ENCODE results near the gene EGFL6. TPM values are rescaled to one million over a fixed set of nuclear protein-coding genes. Genes with fewer than 3 reads are reported as not detected.

The EGFL6 gene
- total RNA-seq, 1 donor from 2014 or later = not detected

GRCh38 chrX:13658602-13659001 lies 89.2 kb downstream of the EGFL6 start:
- DNase-seq (ENCODE audit: low spot score) = no peak
- Mint-ChIP-seq H3K36me3 (ENCODE audit: low read depth) (peaks cover 3% of the 10 kb centered on the region), H3K27me3 (ENCODE audit: low read depth) (no peaks in the 10 kb centered on the region), H3K9me3 (ENCODE audit: low read depth) (no peaks in the 10 kb centered on the region), H3K4me3 (ENCODE audit: unreplicated experiment) (no peak overlapping the region), H3K4me1 (ENCODE audit: low read depth) (peaks cover 11% of the 10 kb centered on the region), H3K27ac (ENCODE audit: unreplicated experiment) (peak overlapping the region; percentile 38)
- TF ChIP-seq, protein P1, sequence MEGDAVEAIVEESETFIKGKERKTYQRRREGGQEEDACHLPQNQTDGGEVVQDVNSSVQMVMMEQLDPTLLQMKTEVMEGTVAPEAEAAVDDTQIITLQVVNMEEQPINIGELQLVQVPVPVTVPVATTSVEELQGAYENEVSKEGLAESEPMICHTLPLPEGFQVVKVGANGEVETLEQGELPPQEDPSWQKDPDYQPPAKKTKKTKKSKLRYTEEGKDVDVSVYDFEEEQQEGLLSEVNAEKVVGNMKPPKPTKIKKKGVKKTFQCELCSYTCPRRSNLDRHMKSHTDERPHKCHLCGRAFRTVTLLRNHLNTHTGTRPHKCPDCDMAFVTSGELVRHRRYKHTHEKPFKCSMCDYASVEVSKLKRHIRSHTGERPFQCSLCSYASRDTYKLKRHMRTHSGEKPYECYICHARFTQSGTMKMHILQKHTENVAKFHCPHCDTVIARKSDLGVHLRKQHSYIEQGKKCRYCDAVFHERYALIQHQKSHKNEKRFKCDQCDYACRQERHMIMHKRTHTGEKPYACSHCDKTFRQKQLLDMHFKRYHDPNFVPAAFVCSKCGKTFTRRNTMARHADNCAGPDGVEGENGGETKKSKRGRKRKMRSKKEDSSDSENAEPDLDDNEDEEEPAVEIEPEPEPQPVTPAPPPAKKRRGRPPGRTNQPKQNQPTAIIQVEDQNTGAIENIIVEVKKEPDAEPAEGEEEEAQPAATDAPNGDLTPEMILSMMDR (IDR thresholded peaks at IDR 0.05) = peak; percentile 87

GRCh38 chrX:13659063-13659462 lies 89.7 kb downstream of the EGFL6 start:
- TF ChIP-seq, protein P1 (IDR thresholded peaks at IDR 0.05) = no peak
- Mint-ChIP-seq H3K27me3 (ENCODE audit: low read depth) (no peaks in the 10 kb centered on the region), H3K9me3 (ENCODE audit: low read depth) (no peaks in the 10 kb centered on the region), H3K4me1 (ENCODE audit: low read depth) (peaks cover 16% of the 10 kb centered on the region), H3K4me3 (ENCODE audit: unreplicated experiment) (no peak overlapping the region), H3K36me3 (ENCODE audit: low read depth) (peaks cover 3% of the 10 kb centered on the region), H3K27ac (ENCODE audit: unreplicated experiment) (no peak overlapping the region)
- no peak for DNase-seq (ENCODE audit: low spot score)

- Mint-ChIP-seq H3K4me3 (ENCODE audit: unreplicated experiment) (no peak overlapping the region), H3K27me3 (ENCODE audit: low read depth) (no peaks in the 10 kb centered on the region), H3K4me1 (ENCODE audit: low read depth) (peaks cover 28% of the 10 kb centered on the region), H3K36me3 (ENCODE audit: low read depth) (peaks cover 3% of the 10 kb centered on the region), H3K9me3 (ENCODE audit: low read depth) (peaks cover under 1% of the 10 kb centered on the region), H3K27ac (ENCODE audit: unreplicated experiment) (no peak overlapping the region)
- no peak for DNase-seq (ENCODE audit: low spot score)
- TF ChIP-seq, protein P1 (IDR thresholded peaks at IDR 0.05) = no peak
Observed at GRCh38 chrX:13661735-13662288, 92.4 kb downstream of the EGFL6 start.

DNA sequence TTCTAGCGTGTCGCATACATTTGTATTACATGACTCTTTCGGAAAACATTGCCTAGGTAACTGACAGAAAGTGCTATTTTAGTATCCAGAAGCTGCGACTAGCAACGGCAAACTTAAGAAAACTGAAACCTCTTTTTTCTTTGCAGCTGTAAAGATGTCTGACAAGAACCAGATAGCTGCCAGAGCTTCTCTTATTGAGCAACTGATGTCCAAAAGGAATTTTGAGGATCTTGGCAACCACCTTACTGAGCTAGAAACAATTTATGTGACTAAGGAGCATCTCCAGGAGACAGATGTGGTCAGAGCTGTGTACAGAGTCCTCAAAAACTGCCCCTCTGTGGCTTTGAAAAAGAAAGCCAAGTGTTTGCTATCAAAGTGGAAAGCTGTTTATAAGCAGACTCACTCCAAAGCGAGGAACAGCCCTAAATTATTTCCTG lies 93.0 kb downstream of the EGFL6 start:
- Mint-ChIP-seq H3K9me3 (ENCODE audit: low read depth) (peaks cover 3% of the 10 kb centered on the region), H3K36me3 (ENCODE audit: low read depth) (peaks cover 3% of the 10 kb centered on the region), H3K4me3 (ENCODE audit: unreplicated experiment) (no peak overlapping the region), H3K27me3 (ENCODE audit: low read depth) (no peaks in the 10 kb centered on the region), H3K4me1 (ENCODE audit: low read depth) (peaks cover 33% of the 10 kb centered on the region), H3K27ac (ENCODE audit: unreplicated experiment) (no peak overlapping the region)
- TF ChIP-seq, protein P1 (IDR thresholded peaks at IDR 0.05) = no peak
- no peak for DNase-seq (ENCODE audit: low spot score)

- Mint-ChIP-seq H3K27ac (ENCODE audit: unreplicated experiment) (peak overlapping the region; percentile 13), H3K36me3 (ENCODE audit: low read depth) (peaks cover 3% of the 10 kb centered on the region), H3K27me3 (ENCODE audit: low read depth) (no peaks in the 10 kb centered on the region), H3K4me3 (ENCODE audit: unreplicated experiment) (no peak overlapping the region), H3K9me3 (ENCODE audit: low read depth) (peaks cover 3% of the 10 kb centered on the region), H3K4me1 (ENCODE audit: low read depth) (peaks cover 36% of the 10 kb centered on the region)
- TF ChIP-seq, protein P1 (IDR thresholded peaks at IDR 0.05) = no peak
- DNase-seq (ENCODE audit: low spot score) = no peak
Observed at GRCh38 chrX:13664020-13664419, 94.6 kb downstream of the EGFL6 start.
